ENCODE measurements around the gene SLC2A14.

DNA sequence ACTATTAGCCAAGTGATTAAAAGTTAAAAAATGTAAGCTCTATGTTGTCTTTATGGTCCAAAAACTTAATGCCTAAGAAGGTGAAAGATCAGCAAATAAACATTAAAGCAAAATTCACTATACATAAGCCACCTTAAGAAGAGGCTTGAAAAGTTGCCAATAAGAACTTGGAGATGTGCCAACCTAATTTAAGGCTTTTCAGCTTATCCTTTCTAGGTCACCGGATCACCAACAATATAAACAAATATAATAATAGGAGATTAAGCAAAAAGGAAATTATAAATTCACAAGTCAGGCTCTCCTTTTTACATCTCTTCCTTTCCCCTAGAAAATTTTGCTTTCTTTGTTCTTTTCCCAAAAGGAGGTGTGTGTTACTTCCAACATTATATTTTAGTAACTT, 32.4 kb upstream of the SLC2A14 start:
- TF ChIP-seq, protein P1, sequence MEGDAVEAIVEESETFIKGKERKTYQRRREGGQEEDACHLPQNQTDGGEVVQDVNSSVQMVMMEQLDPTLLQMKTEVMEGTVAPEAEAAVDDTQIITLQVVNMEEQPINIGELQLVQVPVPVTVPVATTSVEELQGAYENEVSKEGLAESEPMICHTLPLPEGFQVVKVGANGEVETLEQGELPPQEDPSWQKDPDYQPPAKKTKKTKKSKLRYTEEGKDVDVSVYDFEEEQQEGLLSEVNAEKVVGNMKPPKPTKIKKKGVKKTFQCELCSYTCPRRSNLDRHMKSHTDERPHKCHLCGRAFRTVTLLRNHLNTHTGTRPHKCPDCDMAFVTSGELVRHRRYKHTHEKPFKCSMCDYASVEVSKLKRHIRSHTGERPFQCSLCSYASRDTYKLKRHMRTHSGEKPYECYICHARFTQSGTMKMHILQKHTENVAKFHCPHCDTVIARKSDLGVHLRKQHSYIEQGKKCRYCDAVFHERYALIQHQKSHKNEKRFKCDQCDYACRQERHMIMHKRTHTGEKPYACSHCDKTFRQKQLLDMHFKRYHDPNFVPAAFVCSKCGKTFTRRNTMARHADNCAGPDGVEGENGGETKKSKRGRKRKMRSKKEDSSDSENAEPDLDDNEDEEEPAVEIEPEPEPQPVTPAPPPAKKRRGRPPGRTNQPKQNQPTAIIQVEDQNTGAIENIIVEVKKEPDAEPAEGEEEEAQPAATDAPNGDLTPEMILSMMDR (IDR thresholded peaks at IDR 0.05; ENCODE audit: insufficient read depth, low read length, poor library complexity, severe bottlenecking), result no peak
- no peak for TF ChIP-seq EZH2phosphoT487 (conservative IDR thresholded peaks at IDR 0.05; ENCODE audit: low read length)
